PC-9 (cell line): ENCODE measurements around the gene KDM4C.

Source experiments
- CTCF ChIP-seq: fragments of 200-600 bp; sonication (generic); conservative IDR thresholded peaks from 2 replicates; pipeline ENCODE4 v1.6.1; 2017; ENCODE audit warnings: mixed run types, antibody characterized with exemption, mild to moderate bottlenecking, moderate library complexity
- EZH2 ChIP-seq: fragments of 200-600 bp; sonication (generic); IDR thresholded peaks from 2 replicates; pipeline ENCODE4 v1.8.0; 2017; ENCODE audit warnings: antibody characterized with exemption, low read depth

GRCh38 chr9:6794936-6795335 lies 37.2 kb downstream of the KDM4C start:
- TF ChIP-seq EZH2 (no peak), CTCF (no peak)
